Kidney epithelial cell (primary cell): ENCODE data around the gene FAT2. TPM values are rescaled to one million over a fixed set of nuclear protein-coding genes. Genes with fewer than 3 reads are reported as not detected.
"Not testable (repeated sequence)": the region's sequence is repeated elsewhere in the genome, so short reads cannot be mapped to it uniquely, and the experiment has no call there.

Experiments used
- DNase-seq: peaks from one replicate; pipeline ENCODE4 v3.0.0-alpha.2; 2010; ENCODE audit warnings: low read depth
- H3K27me3 ChIP-seq: 2 replicates; pipeline ENCODE4 v1.6.0; 2011; ENCODE audit warnings: low read length; ENCODE audit not compliant: control insufficient read depth, insufficient read depth
- H3K36me3 ChIP-seq: 2 replicates; pipeline ENCODE4 v1.5.1; 2011; ENCODE audit warnings: low read length; ENCODE audit not compliant: control insufficient read depth, insufficient read depth
- H3K4me3 ChIP-seq: 2 replicates; pipeline ENCODE4 v1.5.1; 2011; ENCODE audit warnings: low read depth, mild to moderate bottlenecking, control low read depth, low read length
- CTCF ChIP-seq: IDR thresholded peaks from 2 replicates; pipeline ENCODE4 v1.5.1; 2011; ENCODE audit warnings: mild to moderate bottlenecking, moderate library complexity, low read length, control low read depth, inconsistent platforms; ENCODE audit not compliant: insufficient read depth, poor library complexity, severe bottlenecking
- total RNA-seq: library from RNA; depleted of rRNA; stranded (reverse); fragments of >200 nt; gene quantifications from 2 replicates; pipeline ENCODE4 v1.2.3, GENCODE V29; 2015

The FAT2 gene
- total RNA-seq, 1 donor from 2014 or later, result 0.58 TPM

- Histone ChIP-seq H3K27me3 (no peaks in the 10 kb centered on the region), H3K36me3 (no peaks in the 10 kb centered on the region), H3K4me3 (no peak overlapping the region)
- no peak for TF ChIP-seq CTCF
- DNase-seq, result no peak
Observed at GRCh38 chr5:151589878-151590570, 1.1 kb downstream of the FAT2 start.

- no peak for TF ChIP-seq CTCF
- no peaks in the 10 kb centered on the region for H3K36me3 ChIP-seq
- no peaks in the 10 kb centered on the region for H3K27me3 ChIP-seq
- no peak for DNase-seq
- H3K4me3 ChIP-seq, result no peak overlapping the region
Observed at GRCh38 chr5:151587796-151588555, 3.2 kb downstream of the FAT2 start.

- no peak for TF ChIP-seq CTCF
- no peaks in the 10 kb centered on the region for H3K36me3 ChIP-seq
- no peak overlapping the region for H3K4me3 ChIP-seq
- no peaks in the 10 kb centered on the region for H3K27me3 ChIP-seq
- DNase-seq, result no peak
Observed at GRCh38 chr5:151585970-151586369, 5.2 kb downstream of the FAT2 start.

- H3K36me3 ChIP-seq, DNase-seq, H3K27me3 ChIP-seq, H3K4me3 ChIP-seq: not testable (repeated sequence)
Observed at GRCh38 chr5:151585344-151585743, 5.8 kb downstream of the FAT2 start.

- no peak overlapping the region for H3K4me3 ChIP-seq
- DNase-seq, result no peak
- TF ChIP-seq CTCF, result no peak
- H3K36me3 ChIP-seq, result no peaks in the 10 kb centered on the region
- H3K27me3 ChIP-seq, result no peaks in the 10 kb centered on the region
Observed at GRCh38 chr5:151584057-151584937, 6.8 kb downstream of the FAT2 start.
